ENCODE measurements around the gene TICAM1.
"Not testable (repeated sequence)": the region's sequence is repeated elsewhere in the genome, so short reads cannot be mapped to it uniquely, and the experiment has no call there.

TICAM1 gene

GRCh38 chr19:4800591-4801081, 30.9 kb downstream of the TICAM1 start:
- POLR2A ChIA-PET: no interaction called here
- CTCF ChIA-PET: interaction anchor here (1.4 to 3.1 kb wide), 3 partner anchors 9 to 68 kb away, joined by 9 to 12 read pairs (median 10); partner anchors contain the start of gene FEM1A
- DNase-seq (ENCODE audit: extremely low spot score): no peak
- no peak for TF ChIP-seq CTCF (IDR thresholded peaks at IDR 0.05; ENCODE audit: control extremely low read depth, extremely low read depth, low read depth, missing control alignments)

- TF ChIP-seq CTCF (IDR thresholded peaks at IDR 0.05; ENCODE audit: control extremely low read depth, extremely low read depth, low read depth, missing control alignments): no peak
- POLR2A ChIA-PET: no interaction called here
- DNase-seq (ENCODE audit: extremely low spot score): no peak
- CTCF ChIA-PET: interaction anchor here (0.7 kb wide), 1 partner anchor 15 kb away, joined by 3 read pairs; no protein-coding TSS in a partner anchor
Measured at GRCh38 chr19:4795400-4795799, 36.1 kb downstream of the TICAM1 start.

GRCh38 chr19:4794971-4795370, 36.5 kb downstream of the TICAM1 start:
- no peak for DNase-seq (ENCODE audit: extremely low spot score)
- CTCF ChIA-PET: interaction anchor here (0.7 to 1.7 kb wide), 3 partner anchors 10 to 15 kb away, joined by 3 to 5 read pairs (median 3); no protein-coding TSS in a partner anchor
- TF ChIP-seq CTCF (IDR thresholded peaks at IDR 0.05; ENCODE audit: control extremely low read depth, extremely low read depth, low read depth, missing control alignments): no peak
- POLR2A ChIA-PET: no interaction called here

DNA sequence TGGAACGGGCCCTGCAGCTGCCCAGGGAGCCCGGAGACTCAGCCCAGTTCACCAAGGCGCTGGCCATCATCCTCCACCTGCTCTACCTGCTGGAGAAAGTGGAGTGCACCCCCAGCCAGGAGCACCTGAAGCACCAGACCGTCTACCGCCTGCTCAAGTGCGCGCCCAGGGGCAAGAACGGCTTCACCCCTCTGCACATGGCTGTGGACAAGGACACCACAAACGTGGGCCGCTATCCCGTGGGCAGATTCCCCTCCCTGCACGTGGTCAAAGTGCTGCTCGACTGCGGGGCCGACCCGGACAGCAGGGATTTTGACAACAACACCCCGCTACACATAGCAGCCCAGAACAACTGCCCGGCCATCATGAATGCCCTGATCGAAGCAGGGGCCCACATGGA, 38.2 kb downstream of the TICAM1 start:
- POLR2A ChIA-PET; DNase-seq (ENCODE audit: extremely low spot score): not testable (repeated sequence)
- CTCF ChIA-PET: interaction anchor here (0.8 to 4.5 kb wide), 4 partner anchors 9 to 17 kb away, joined by 3 to 26 read pairs (median 5); no protein-coding TSS in a partner anchor

DNA sequence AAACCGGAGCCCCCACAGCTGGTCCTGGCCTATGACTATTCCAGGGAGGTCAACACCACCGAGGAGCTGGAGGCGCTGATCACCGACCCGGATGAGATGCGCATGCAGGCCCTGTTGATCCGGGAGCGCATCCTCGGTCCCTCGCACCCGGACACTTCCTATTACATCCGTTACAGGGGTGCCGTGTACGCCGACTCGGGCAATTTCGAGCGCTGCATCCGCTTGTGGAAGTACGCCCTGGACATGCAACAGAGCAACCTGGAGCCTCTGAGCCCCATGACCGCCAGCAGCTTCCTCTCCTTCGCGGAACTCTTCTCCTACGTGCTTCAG, 38.7 kb downstream of the TICAM1 start:
- CTCF ChIA-PET: interaction anchor here (0.8 to 4.5 kb wide), 3 partner anchors 9 to 17 kb away, joined by 3 to 26 read pairs (median 5); no protein-coding TSS in a partner anchor
- POLR2A ChIA-PET; DNase-seq (ENCODE audit: extremely low spot score): not testable (repeated sequence)

- ChIA-PET POLR2A (interaction anchor here (1.3 kb wide), 1 partner anchor 111 kb away, joined by 3 read pairs; no protein-coding TSS in a partner anchor), CTCF (interaction anchor here (0.7 to 4.5 kb wide), 22 partner anchors 8 to 238 kb away, joined by 3 to 45 read pairs (median 6); partner anchors contain the start of gene DPP9)
- DNase-seq (ENCODE audit: extremely low spot score): not testable (repeated sequence)
Measured at GRCh38 chr19:4792019-4792865, 39.3 kb downstream of the TICAM1 start.

DNA sequence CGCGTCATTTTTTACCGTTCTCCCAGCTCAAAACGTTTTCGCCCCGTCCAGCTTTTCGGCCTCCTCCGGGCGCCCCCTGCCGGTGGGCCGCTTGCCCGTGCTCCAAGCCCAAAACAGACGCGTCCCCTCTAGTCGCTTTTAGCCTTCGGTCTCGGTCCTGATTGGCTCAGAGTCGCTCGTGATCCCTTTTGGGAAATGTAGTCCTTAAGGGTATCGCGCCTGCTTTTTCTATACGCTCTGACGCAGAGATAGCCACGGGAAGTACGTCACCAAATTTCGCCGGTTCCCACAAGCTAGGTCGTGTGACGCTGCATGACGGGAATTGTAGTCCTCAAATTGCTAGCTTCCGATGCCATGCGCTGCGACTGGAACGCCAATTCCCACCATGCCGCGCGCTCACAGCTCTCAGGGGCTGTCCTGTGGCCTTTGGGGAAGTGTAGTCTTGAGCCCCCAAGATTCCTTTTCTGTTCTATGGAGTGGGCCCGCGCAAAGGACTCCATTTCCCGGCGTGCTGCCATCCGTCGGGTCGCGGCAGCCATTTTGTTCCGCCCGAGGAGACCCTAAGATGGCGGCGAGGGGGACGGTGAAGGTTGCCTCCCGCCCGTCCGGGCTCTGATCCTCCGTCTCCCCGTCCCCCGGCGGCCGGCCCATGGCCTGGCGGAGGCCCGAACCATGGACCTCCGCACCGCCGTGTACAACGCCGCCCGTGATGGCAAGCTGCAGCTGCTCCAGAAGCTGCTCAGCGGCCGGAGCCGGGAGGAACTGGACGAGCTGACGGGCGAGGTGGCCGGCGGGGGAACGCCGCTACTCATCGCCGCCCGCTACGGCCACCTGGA, 40.1 kb downstream of the TICAM1 start, which contains the start of gene FEM1A:
Gene FEM1A (plus strand): TSS at position 552 of the 836 bp plus-strand sequence. CDS start 121 bp downstream, at position 673.
- POLR2A ChIA-PET: interaction anchor here (0.5 to 1.3 kb wide), 9 partner anchors 38 to 1036 kb away, joined by 3 to 4 read pairs (median 3); partner anchors contain the start of genes DPP9 and EEF2

DNA sequence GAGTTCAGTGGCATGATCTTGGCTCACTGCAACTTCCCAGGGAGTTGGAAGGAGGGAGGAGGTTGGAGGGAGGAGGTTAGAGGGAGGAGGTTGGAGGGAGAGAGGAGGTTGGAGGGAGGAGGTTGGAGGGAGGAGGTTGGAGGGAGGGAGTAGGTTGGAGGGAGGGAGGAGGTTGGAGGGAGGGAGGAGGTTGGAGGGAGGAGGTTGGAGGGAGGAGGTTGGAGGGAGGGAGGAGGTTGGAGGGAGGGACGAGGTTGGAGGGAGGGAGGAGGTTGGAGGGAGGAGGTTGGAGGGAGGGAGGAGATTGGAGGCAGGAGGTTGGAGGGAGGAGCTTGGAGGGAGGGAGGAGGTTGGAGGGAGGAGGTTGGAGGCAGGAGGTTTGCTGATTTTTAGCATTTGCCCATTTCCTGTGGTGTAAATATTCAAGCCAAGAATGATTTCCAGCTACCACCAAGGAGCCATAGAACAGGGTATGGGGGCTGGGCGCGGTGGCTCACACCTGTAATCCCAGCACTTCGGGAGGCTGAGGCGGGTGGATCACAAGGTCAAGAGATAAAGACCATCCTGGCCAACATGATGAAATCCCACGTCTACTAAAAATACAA, 45.0 kb downstream of the TICAM1 start:
- DNase-seq (ENCODE audit: extremely low spot score); POLR2A ChIA-PET: not testable (repeated sequence)
- CTCF ChIA-PET: interaction anchor here (1.0 kb wide), 1 partner anchor 150 kb away, joined by 3 read pairs; no protein-coding TSS in a partner anchor

More for the DNA sequence above, 40.1 kb downstream of the TICAM1 start, which contains the start of gene FEM1A:
- DNase-seq (ENCODE audit: extremely low spot score): peak; percentile 97
- CTCF ChIA-PET: interaction anchor here (0.6 to 4.5 kb wide), 42 partner anchors 9 to 320 kb away, joined by 3 to 45 read pairs (median 6); partner anchors contain the start of genes DPP9, KDM4B and TNFAIP8L1
- peak; percentile 99 for TF ChIP-seq CTCF (IDR thresholded peaks at IDR 0.05; ENCODE audit: control extremely low read depth, extremely low read depth, low read depth, missing control alignments)
